HEK293T (cell line): ENCODE measurements around the gene MEOX1.

Source experiments
- CTCF ChIA-PET: fragments of 350-600 bp; formaldehyde crosslinking; extraction: SDS; loops from one replicate; lab custom pipeline; 2021; ENCODE audit warnings: antibody characterized with exemption, inconsistent platforms; lab: Yijun Ruan, JAX
- POLR2A ChIA-PET: fragments of 350-600 bp; formaldehyde crosslinking; extraction: SDS; loops from one replicate; lab custom pipeline; 2020; ENCODE audit warnings: antibody characterized with exemption, inconsistent platforms; lab: Yijun Ruan, JAX
- DNase-seq: peaks from one replicate; pipeline ENCODE4 v3.0.0; 2012; ENCODE audit warnings: mixed read lengths; ENCODE audit errors: extremely low spot score
- ARNT ChIP-seq: fragments of 450-650 bp; IDR thresholded peaks from 2 replicates; pipeline ENCODE4 v1.6.1; 2017; ENCODE audit warnings: mild to moderate bottlenecking
- BHLHE40 ChIP-seq: fragments of 450-650 bp; IDR thresholded peaks from 2 replicates; pipeline ENCODE4 v1.6.1; 2016; ENCODE audit warnings: mild to moderate bottlenecking, moderate library complexity, borderline replicate concordance
- CTBP1 ChIP-seq: fragments of 450-650 bp; IDR thresholded peaks from 2 replicates; pipeline ENCODE4 v1.6.1; 2016; ENCODE audit warnings: borderline replicate concordance
- ELF4 ChIP-seq: fragments of 450-650 bp; IDR thresholded peaks from 2 replicates; pipeline ENCODE4 v1.6.1; 2017; ENCODE audit warnings: antibody characterized with exemption
- FOXA1 ChIP-seq: fragments of 450-650 bp; IDR thresholded peaks from 2 replicates; pipeline ENCODE4 v1.6.1; 2016; ENCODE audit warnings: mild to moderate bottlenecking
- FOXK2 ChIP-seq: fragments of 450-650 bp; IDR thresholded peaks from 2 replicates; pipeline ENCODE4 v1.6.1; 2016; ENCODE audit warnings: mild to moderate bottlenecking
- FOXM1 ChIP-seq: fragments of 450-650 bp; IDR thresholded peaks from 2 replicates; pipeline ENCODE4 v1.6.1; 2017; ENCODE audit warnings: mild to moderate bottlenecking, borderline replicate concordance
- HDGF ChIP-seq: fragments of 450-650 bp; IDR thresholded peaks from 2 replicates; pipeline ENCODE4 v1.6.1; 2017; ENCODE audit warnings: antibody characterized with exemption, borderline replicate concordance
- L3MBTL2 ChIP-seq: fragments of 450-650 bp; conservative IDR thresholded peaks from 2 replicates; pipeline ENCODE4 v1.6.1; 2016; ENCODE audit warnings: mild to moderate bottlenecking
- LEF1 ChIP-seq: fragments of 450-650 bp; IDR thresholded peaks from 2 replicates; pipeline ENCODE4 v1.6.1; 2017; ENCODE audit warnings: mild to moderate bottlenecking, borderline replicate concordance
- NFRKB ChIP-seq: fragments of 450-650 bp; IDR thresholded peaks from 2 replicates; pipeline ENCODE4 v1.6.1; 2016; ENCODE audit warnings: mild to moderate bottlenecking, moderate library complexity
- SP1 ChIP-seq: fragments of 450-650 bp; IDR thresholded peaks from 2 replicates; pipeline ENCODE4 v1.6.1; 2017
- SUZ12 ChIP-seq: fragments of 450-650 bp; IDR thresholded peaks from 2 replicates; pipeline ENCODE4 v1.6.1; 2016; ENCODE audit warnings: mild to moderate bottlenecking
- TARDBP ChIP-seq: fragments of 450-650 bp; IDR thresholded peaks from 2 replicates; pipeline ENCODE4 v1.6.1; 2016
- ZNF384 ChIP-seq: fragments of 450-650 bp; IDR thresholded peaks from 2 replicates; pipeline ENCODE4 v1.6.1; 2016
- TF ChIP-seq, protein P1 (sequence below): fragments of 450-650 bp; IDR thresholded peaks from 2 replicates; pipeline ENCODE4 v1.6.1; 2016

The MEOX1 gene

DNA sequence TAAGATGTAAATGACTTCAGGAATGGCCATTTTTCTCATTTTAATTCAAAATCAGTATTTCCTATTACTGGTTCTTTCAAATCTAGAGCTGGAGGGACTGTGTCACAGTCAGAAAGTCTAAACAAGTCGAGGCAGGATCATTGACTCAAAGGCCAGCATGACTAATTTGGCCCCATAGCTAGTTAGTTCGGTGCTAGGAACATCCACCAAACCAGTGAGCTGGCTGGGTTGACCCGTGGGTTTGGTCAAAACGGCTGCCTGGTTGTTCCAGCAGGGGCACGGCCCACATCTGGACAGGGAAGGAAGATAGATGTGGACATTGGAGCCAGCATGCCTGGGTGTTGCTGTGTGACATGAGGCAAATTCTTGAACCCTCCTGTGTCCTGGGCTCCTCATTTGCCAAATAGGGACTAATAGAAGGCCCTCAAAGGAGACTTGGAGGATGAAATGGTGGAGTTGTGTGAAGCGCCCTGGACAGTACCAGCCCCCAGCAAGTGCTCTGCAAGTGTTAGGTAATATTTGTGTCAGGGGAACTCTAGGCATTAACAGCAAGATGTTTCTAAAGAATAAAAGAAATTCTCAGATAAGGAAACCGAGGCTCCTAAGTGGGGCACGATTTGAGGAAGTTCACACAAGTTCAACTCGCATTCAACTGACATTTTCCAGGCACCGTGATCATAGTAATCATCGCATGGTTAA lies 46.2 kb downstream of the MEOX1 start:
- ChIA-PET POLR2A (no interaction called here), CTCF (no interaction called here)
- no peak for TF ChIP-seq LEF1
- TF ChIP-seq FOXK2 = no peak
- TF ChIP-seq ZNF384 = no peak
- TF ChIP-seq FOXM1 = no peak
- TF ChIP-seq SUZ12 = no peak
- TF ChIP-seq ELF4 = no peak
- TF ChIP-seq FOXA1 = no peak
- no peak for TF ChIP-seq L3MBTL2
- TF ChIP-seq SP1 = no peak
- TF ChIP-seq NFRKB = no peak
- TF ChIP-seq CTBP1 = no peak
- no peak for TF ChIP-seq TARDBP
- no peak for TF ChIP-seq BHLHE40
- TF ChIP-seq HDGF = no peak
- TF ChIP-seq, protein P1, sequence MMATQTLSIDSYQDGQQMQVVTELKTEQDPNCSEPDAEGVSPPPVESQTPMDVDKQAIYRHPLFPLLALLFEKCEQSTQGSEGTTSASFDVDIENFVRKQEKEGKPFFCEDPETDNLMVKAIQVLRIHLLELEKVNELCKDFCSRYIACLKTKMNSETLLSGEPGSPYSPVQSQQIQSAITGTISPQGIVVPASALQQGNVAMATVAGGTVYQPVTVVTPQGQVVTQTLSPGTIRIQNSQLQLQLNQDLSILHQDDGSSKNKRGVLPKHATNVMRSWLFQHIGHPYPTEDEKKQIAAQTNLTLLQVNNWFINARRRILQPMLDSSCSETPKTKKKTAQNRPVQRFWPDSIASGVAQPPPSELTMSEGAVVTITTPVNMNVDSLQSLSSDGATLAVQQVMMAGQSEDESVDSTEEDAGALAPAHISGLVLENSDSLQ = no peak
- TF ChIP-seq ARNT = no peak
- DNase-seq = no peak

DNA sequence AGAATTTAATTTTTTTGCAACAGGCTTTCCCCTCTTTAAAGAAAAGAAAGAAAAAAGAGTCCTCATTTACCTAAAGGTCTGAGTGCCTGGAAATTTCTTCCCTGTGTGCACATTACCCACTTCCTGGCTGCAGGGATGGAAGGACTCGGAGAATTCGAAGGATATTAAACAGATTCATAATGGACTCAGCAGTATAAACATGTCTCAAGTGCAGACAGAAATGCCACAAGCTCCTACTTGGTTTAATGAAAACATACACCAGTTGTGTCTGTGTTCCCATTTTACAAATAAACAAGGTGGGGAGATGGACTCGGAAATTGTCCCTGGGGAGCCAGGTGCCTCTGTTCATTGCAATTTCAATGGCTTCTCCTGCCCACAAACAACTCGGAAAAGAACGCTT lies 47.2 kb downstream of the MEOX1 start:
- no peak for TF ChIP-seq LEF1
- TF ChIP-seq, protein P1 = no peak
- no peak for TF ChIP-seq BHLHE40
- no peak for TF ChIP-seq L3MBTL2
- TF ChIP-seq SP1 = no peak
- TF ChIP-seq FOXM1 = no peak
- TF ChIP-seq ARNT = no peak
- TF ChIP-seq SUZ12 = no peak
- no peak for TF ChIP-seq ELF4
- TF ChIP-seq TARDBP = no peak
- TF ChIP-seq ZNF384 = no peak
- no peak for TF ChIP-seq NFRKB
- no peak for TF ChIP-seq FOXK2
- TF ChIP-seq FOXA1 = no peak
- TF ChIP-seq HDGF = no peak
- no peak for TF ChIP-seq CTBP1
- POLR2A ChIA-PET = no interaction called here
- CTCF ChIA-PET = interaction anchor here (1.3 kb wide), 1 partner anchor 23 kb away, joined by 4 read pairs; no protein-coding TSS in a partner anchor
- DNase-seq = no peak

DNA sequence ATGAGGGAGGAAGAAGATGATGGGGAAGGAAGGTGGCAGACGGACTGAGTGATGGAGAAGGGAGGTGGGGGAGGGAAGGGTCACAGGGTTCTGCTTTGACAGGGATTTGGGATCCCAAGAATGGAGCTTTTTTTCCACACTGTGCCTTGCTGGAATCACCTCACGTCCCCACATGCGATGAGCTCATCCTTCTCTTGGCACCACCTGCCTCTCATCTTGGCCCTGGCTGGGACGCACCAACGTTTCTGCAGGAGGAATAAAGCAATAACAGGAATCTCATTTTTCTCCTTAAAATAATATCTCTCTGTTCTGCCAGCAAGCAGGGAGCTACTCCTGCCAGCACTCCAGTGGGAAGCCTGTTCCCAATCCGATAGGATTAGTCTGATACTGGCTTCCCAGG lies 47.8 kb downstream of the MEOX1 start:
- DNase-seq = no peak
- no peak for TF ChIP-seq SP1
- TF ChIP-seq NFRKB = no peak
- no peak for TF ChIP-seq L3MBTL2
- no peak for TF ChIP-seq ARNT
- no peak for TF ChIP-seq ELF4
- no peak for TF ChIP-seq FOXK2
- no peak for TF ChIP-seq FOXM1
- TF ChIP-seq HDGF = no peak
- TF ChIP-seq LEF1 = no peak
- TF ChIP-seq BHLHE40 = no peak
- TF ChIP-seq ZNF384 = no peak
- TF ChIP-seq CTBP1 = no peak
- no peak for TF ChIP-seq SUZ12
- TF ChIP-seq FOXA1 = no peak
- TF ChIP-seq TARDBP = no peak
- TF ChIP-seq, protein P1 = no peak
- ChIA-PET POLR2A (no interaction called here), CTCF (interaction anchor here (1.3 kb wide), 1 partner anchor 22 kb away, joined by 4 read pairs; no protein-coding TSS in a partner anchor)

DNA sequence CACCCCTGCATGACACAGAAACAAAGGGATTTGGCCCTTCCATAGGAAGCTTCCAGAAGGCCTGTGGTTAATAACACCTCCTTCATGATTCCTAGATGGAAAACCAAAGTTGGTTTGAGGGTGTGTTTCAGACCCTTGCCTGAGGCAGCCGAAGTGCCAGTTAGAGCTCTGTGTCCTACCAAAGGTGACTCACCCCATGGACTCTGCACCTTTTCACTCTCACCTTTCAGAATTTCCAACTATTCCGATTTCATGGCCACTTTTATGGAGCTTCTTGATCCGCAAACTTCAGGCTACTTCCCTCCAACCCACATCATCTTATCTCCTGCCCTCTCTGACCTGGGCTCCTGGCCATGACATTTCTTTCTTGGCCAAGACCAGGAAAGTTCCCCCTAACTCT lies 49.2 kb downstream of the MEOX1 start:
- ChIA-PET POLR2A (no interaction called here), CTCF (no interaction called here)
- TF ChIP-seq FOXK2 (no peak), HDGF (no peak), FOXM1 (no peak), SUZ12 (no peak), SP1 (no peak), CTBP1 (no peak), TARDBP (no peak), FOXA1 (no peak), ARNT (no peak), ZNF384 (no peak), ELF4 (no peak), LEF1 (no peak), L3MBTL2 (no peak), BHLHE40 (no peak), NFRKB (no peak)
- TF ChIP-seq, protein P1 = no peak
- DNase-seq = no peak
